Muscle of back (tissue), 11 donors: ENCODE data around the gene TBC1D22A. TPM values are rescaled to one million over a fixed set of nuclear protein-coding genes. Genes with fewer than 3 reads are reported as not detected.
"Not testable (repeated sequence)": the region's sequence is repeated elsewhere in the genome, so short reads cannot be mapped to it uniquely, and the experiment has no call there.

Experiments
- DNase-seq, 3 donors: peaks; one replicate each; pipeline versions ENCODE4 v3.0.0 to v3.0.0-alpha.2; 2013
- polyA plus RNA-seq, 10 donors: library from polyadenylated mRNA; unstranded; fragments of 120-200 nt; gene quantifications; one replicate each; pipeline ENCODE4 v1.2.1, GENCODE V29; 2013; ENCODE audit not compliant: insufficient read length in 10 of 10

TBC1D22A gene
- polyA plus RNA-seq, 10 donors: 10.6 to 14.9 (median 13.4) TPM

GRCh38 chr22:46970411-46971098 lies 208.1 kb downstream of the TBC1D22A start:
- DNase-seq: no peak

- peak; percentile 29 to 72 (median 42) for DNase-seq
Measured at GRCh38 chr22:46971099-46971763, 208.8 kb downstream of the TBC1D22A start.

GRCh38 chr22:46971764-46972125 lies 209.3 kb downstream of the TBC1D22A start:
- no peak for DNase-seq

- no peak for DNase-seq
Measured at GRCh38 chr22:46972256-46972655, 209.8 kb downstream of the TBC1D22A start.

GRCh38 chr22:46972901-46973831 lies 210.7 kb downstream of the TBC1D22A start:
- DNase-seq: no peak

- no peak for DNase-seq
Measured at GRCh38 chr22:46974077-46974476, 211.6 kb downstream of the TBC1D22A start.

- no peak for DNase-seq
Measured at GRCh38 chr22:46974631-46975585, 212.5 kb downstream of the TBC1D22A start.

GRCh38 chr22:46976143-46976542 lies 213.7 kb downstream of the TBC1D22A start:
- DNase-seq: peak in 2 of 3 donors; percentile 15 to 34

GRCh38 chr22:46976598-46976997 lies 214.1 kb downstream of the TBC1D22A start:
- no peak for DNase-seq

- DNase-seq: no peak
Measured at GRCh38 chr22:46977656-46978343, 215.3 kb downstream of the TBC1D22A start.

- not testable (repeated sequence) for DNase-seq
Measured at GRCh38 chr22:46978668-46979067, 216.2 kb downstream of the TBC1D22A start.

GRCh38 chr22:46979506-46979905 lies 217.1 kb downstream of the TBC1D22A start:
- no peak for DNase-seq

- DNase-seq: no peak
Measured at GRCh38 chr22:46980392-46980791, 217.9 kb downstream of the TBC1D22A start.

- DNase-seq: no peak
Measured at GRCh38 chr22:46982635-46983034, 220.2 kb downstream of the TBC1D22A start.

- no peak for DNase-seq
Measured at GRCh38 chr22:46983046-46983445, 220.6 kb downstream of the TBC1D22A start.

- peak in 1 of 3 donors; percentile 36 for DNase-seq
Measured at GRCh38 chr22:46984751-46985506, 222.5 kb downstream of the TBC1D22A start.

GRCh38 chr22:46985507-46985882 lies 223.0 kb downstream of the TBC1D22A start:
- no peak for DNase-seq

GRCh38 chr22:46986788-46987187 lies 224.3 kb downstream of the TBC1D22A start:
- DNase-seq: no peak

- no peak for DNase-seq
Measured at GRCh38 chr22:46990937-46991550, 228.6 kb downstream of the TBC1D22A start.
